HG03558 (cell line): ENCODE data around the gene CELF3.
"Not testable (repeated sequence)": the region's sequence is repeated elsewhere in the genome, so short reads cannot be mapped to it uniquely, and the experiment has no call there.

ENCODE experiments used
- ATAC-seq: cut with Tn5 transposase; IDR thresholded peaks from one replicate; pipeline ENCODE4 v1.9.1; 2021; ENCODE audit warnings: moderate number of reproducible peaks; ENCODE audit not compliant: unreplicated experiment; ENCODE audit errors: extremely low read depth

CELF3 gene

DNA sequence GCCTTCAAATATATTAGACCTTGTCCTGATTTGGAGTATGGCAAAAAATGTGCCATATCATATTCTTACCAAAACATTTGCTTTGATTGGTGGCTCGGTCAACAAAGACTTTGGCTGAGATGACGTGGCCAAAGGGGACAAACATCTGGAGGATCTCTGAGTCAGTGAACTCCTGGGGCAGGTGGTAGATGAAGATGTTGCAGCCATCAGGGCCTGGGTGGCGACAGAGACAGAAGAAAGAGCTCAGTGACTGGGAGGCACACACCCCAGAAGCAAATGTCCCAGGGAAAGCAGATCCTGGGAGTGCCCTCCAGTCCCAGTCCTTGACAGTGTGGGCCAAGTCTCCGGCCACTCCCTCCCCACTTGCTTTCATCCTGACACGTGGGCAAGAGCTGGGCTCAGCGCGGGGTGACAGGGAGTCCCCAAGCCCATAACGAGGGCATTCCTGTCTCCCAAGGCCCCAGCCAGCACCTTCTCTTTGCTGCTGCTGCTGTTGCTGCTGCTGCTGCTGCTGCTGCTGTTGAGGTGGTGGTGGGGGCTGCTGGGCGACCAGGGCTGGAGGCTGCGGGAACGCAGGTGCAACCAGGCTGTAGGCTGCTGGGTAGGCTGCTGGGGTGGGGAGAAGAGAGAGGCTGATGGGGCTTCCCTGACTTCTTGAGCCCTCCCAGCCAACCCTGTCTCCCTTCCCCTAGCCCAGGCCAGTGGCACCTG is 10.7 kb downstream of the CELF3 start:
- ATAC-seq: no peak

DNA sequence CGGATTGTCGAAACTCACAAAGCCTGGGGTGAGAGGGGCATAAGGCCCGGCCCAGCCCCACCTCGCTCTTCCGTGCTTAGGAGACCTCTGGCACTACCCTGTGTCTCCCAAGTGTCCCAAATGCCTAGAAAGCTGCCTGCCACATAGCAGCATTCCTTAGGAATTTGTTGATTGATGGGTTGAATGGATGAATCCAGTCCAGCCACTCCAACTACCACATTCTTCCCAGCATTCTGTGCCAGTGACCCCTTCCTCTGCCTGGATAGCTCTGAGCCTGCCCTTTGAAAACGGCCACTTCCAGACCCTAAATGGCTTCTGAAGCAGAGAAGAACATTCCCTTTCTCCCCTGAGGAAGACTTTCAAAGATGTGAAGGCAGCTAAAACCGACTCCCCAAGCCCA is 11.5 kb downstream of the CELF3 start:
- no peak for ATAC-seq

DNA sequence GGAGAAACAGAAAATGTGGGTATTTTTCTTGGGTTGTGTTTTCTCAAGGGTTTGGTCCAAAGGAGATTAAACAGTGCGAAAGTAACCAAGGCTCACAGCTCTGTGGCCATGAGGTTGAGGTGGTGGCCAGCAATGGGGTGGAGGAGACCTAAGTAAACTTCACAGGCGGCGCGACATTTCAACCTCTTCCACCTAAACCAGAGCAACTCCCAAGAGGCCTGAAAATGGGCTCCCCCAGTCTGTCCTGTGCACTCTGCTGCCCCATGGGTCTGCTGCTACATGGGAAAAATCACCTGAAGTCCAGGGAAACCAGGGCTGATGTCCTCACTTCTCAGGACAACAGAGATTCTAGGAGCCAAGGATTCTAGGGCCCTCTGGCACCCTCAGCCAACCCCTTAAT is 12.4 kb downstream of the CELF3 start:
- no peak for ATAC-seq

DNA sequence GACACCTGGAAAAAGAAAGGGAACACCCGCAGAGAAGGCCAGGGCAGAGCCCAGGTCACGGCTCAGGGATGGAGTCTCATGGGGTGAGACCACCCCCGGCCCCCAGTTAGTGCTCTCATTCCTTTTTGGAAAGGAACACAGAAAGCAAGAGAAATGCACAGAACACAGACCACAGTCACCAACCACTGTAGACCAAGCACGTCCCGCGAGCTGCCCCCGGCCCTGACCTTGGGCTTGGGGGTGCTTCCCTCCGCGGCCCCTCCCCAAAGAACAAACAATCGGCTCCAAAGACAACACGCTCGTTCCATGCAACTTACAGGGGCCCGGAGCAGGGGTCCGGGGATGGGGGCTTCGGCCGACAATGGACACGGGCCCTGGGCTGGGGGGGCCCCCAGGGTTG is 12.8 kb downstream of the CELF3 start:
- ATAC-seq: no peak

DNA sequence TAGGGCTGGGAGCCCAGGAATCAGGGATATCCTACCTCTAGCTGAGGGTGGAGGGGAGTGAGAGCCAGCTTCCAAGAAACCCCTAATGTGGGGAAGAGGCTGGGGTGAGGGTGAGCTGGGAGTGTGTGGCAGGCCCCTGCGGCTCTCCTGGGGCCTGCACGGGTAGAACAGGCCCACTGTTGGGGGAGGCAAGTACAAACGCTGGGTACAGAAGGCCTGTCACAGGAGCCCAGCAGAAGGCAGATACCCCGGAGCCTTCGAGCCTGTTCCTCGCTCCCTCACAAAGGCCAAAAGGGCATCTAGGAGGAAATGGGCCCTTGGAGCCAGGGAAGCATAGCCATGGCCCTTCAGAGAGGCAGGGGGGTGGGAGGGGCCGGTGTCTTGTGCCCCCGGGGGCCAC is 13.7 kb downstream of the CELF3 start:
- ATAC-seq: no peak

DNA sequence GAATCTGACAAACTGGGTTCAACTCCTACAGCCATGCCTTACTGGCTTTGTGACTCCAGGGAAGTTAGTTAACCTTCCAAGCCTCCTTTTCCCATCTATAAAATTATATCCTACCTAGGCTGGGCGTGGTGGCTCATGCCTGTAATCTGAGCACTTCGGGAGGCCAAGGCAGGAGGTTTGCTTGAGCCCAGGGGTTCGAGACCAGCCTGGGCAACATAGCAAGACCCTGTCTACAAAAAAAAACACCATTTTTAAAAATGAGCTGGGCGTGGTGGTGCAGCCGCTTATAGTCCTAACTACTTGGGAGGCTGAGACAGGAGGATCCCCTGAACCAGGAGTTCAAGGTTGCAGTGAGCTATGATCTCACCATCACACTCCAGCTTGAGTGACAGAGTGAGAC is 15.1 kb downstream of the CELF3 start:
- no peak for ATAC-seq

DNA sequence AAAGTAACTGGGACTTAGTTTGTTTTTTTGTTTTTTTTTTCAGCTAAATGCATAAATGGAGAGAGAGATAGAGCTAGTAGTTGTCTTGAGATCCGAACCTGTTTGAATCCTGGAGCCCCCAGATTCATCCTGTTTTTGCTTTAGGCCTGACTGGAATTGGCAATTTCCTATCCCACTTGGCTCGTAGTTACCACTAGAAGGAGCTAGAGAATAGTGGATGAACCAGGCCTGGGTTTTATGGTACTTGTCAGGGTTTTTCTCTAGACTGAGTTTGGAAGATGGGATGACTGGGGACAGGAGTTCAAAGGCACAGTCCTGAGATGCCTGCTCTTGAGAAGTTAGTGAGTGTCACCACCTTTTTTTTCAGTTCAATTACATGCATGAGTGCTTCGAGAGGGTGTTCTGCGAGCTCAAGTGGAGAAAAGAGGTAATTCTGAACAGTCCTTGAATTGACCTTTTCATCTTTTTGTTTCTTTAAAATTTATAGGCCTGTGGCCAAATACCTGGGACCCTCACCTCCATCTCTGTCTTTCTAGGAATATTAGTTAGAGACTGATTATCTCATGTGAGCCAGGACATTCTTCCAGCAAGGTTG is 23.4 kb downstream of the CELF3 start:
- no peak for ATAC-seq

DNA sequence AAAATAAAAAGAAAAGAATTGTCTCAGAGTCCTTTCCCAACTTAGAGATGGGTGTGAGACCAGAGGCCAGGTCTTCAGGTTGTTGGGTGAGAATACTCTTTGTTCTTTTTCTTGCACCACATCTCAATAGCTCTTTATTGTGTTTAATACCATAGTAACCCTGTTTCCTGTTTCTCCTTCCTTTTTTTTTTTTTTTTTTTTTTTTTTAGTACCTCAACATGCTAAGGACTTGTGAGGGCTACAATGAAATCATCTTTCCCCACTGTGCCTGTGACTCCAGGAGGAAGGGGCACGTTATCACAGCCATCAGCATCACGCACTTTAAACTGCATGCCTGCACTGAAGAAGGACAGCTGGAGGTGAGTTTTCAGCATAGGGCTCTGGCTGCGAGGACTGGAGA is 24.4 kb downstream of the CELF3 start:
- no peak for ATAC-seq

DNA sequence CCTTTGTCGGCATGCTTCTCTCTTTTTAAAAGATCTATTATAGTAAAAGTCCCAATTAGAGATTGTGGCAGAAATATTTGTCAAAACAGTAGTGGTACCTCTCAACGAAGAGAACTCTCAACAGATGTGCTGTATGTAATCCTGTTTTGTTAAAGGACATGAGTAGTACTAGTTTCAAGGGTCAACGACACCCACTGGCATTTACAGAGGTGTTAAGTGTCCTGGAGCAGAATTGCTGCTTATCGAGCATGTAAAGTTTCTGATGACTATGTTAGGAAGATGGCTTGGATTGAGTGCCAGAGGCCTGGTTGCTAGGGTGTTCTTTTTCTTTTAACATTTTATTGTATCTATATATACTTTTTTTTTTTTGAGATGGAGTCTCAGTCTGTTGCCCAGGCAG is 27.1 kb downstream of the CELF3 start:
- ATAC-seq: no peak

DNA sequence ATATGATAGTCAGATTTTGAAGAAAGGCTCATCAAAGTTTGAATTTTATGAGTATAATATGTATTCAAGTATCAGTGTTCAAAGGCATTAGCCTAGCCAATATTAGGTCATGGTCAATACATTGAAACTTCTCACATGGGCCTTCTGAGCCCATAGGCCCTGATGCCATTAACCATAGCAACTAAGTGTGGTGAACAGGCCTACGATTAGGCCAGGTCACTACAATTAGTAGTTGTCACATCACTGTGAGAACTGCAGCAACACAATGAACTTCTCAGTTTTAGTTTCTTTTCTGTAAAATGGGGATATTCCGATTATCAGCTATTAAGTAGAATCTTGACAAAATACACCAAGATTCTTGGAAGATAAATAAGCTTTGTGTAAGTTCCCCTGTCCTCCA is 30.0 kb downstream of the CELF3 start:
- no peak for ATAC-seq

DNA sequence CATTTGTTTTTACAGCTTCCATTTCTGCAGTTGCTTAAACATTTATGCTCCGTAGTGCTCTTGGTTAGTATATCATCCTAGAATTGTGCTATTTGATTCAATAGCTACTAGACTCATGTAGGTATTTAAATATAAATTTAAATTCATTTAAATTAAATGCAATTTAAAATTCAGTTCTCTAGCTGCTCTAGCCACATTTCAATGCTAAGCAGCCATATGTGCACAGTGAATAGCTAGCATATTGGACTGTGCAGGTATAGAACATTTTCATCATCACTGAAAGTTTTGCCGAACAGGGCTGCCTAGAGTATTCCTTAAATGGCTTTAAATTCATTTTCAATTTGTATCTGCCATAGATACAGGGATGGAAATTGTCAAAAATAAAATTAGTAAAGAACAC is 32.5 kb downstream of the CELF3 start:
- no peak for ATAC-seq

DNA sequence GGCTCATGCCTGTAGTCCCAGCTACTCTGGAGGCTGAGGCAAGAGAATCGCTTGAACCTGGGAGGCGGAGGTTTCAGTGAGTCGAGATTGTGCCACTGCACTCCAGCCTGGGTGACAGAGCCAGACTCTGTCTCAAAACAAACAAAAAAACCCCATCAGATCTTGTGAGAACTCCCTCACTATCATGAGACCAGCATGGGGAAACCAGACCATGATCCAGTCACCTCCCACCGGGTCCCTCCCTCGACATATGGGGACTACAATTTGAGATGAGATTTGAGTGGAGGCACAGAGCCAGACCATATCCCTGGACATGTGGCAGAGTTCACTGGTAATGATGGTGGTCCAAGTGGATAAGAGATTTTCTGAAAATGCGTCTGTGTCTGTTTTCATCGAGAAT is 33.7 kb downstream of the CELF3 start:
- not testable (repeated sequence) for ATAC-seq

DNA sequence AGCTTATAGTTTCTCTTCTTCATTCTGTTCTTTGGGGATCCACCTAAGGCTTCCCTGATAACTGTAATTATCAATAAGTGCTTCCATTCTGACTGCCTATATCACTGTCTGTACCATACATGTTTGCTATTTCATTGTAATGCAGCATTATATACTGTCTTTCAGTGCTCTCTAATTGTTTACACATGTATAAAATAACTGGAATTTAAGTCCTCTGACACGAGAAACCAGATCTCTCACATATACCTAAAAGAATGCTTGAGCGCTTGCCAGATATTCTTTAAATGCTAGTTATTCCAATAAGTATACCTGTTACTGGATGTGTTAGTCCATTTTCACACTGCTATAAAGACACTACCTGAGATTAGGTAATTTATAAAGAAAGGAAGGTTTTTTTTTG is 34.7 kb downstream of the CELF3 start:
- ATAC-seq: no peak

DNA sequence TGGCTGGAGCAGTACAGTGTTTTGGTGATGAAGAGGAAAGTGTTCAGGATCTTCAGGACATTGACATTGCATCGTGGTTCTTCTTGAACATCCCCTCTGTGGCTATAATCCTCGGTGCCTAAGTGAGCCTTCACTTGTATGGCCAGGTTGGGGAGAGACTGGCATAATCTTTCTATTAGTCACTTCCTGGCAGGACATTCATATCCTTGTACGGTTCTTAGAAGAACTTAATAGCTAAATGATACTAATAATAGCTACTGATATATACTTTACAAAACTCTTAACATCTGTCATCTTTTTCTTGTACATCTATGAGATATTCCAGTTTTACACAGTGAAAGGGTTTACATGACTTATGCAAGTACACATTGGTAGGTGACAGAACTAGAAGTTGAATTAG is 35.8 kb downstream of the CELF3 start:
- ATAC-seq: no peak

DNA sequence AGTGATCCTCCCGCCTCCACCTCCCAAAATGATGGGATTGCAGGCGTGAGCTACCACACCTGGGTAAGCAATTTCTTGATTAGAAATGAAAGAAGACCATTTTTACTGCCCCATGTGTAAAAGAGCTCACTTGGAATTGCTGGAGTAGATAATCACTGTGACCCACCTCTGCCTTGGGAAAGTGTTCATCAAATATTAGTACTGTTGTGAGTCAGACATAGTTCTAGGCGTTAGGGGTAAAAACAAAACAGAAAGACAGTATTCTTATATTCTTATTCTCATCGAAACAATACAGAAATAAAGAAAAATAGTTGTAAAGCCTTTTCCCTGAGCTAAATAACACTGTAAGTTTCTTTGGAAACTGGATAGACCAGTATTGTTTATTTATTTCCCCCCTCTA is 36.2 kb downstream of the CELF3 start:
- no peak for ATAC-seq

DNA sequence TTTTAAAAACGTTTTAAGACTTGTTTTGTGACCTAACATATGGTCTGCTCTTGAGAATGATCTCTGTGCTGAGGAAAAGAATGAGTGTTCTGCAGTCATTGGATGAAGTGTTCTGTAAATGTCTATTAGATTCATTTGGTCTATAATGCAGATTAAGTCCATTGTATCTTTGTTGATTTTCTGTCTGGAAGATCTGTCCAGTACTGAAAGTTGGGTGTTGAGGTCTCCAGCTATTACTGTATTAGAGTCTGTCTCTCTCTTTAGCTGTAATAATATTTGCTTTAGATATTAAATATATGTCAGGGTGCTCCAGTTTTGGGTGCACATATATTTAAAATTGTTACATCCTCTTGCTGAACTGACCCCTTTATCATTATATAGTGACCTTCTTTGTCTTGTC is 43.2 kb downstream of the CELF3 start:
- no peak for ATAC-seq

DNA sequence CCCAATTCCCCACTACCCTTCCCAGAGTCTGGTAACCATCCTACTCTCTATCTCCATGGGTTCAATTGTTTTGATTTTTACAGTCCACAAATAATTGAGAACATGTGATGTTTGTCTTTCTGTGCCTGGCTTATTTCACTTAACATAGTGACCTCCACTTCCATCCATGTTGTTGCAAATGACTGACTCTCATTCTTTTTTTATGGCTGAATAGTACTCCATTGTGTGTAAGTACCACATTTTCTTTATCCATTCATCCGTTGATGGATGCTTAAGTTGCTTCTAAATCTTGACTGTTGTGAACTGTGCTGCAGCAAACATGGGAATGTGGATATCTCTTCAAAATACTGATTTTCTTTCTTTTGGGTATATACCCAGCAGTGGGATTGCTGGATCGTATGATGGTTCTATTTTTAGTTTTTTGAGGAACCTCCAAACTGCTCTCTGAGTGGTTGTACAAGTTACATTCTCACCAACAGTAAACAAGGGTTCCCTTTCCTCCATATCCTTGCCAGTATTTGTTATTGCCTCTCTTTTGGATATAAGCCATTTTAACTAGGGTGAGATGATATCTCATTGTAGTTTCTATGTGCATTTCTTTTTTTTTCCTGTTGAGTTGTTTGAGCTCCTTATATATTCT is 46.4 kb downstream of the CELF3 start:
- not testable (repeated sequence) for ATAC-seq

DNA sequence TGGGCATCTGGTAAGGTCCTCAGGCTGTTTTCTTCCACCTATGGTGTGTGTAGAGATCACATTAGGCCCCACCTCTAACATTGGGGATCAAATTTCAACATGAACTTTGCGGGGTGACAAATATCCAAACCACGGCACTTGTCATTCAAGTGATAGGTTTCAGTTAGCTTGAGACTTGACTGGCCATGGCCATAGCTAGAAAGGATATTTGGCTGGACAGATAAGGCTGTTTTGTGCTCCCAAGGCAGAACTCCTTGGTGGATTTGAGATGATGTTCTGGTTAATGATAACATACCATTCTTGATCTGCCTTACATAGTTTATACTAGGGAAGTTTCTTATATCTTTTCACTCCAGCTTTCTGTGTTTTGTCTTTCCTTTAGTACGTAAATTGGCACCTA is 48.5 kb downstream of the CELF3 start:
- no peak for ATAC-seq

DNA sequence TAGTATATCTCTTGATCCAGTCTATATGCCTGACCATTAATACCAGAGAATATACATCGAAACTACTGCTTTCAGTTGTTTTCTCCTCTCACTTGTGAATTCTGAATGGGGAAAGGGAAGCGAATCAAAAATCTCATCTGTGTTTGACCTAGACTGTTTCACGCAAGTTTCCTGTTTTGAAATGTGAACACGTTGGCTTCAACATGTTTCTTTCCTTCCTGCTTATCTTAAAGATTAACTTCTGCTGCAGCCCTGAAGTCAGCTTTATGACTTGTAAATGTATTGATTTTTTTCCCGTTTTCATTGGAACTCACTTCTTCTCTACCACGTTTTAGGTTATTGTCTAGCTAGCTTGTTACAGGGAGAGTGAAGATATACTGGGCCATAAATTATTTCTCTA is 54.9 kb downstream of the CELF3 start:
- ATAC-seq: no peak

DNA sequence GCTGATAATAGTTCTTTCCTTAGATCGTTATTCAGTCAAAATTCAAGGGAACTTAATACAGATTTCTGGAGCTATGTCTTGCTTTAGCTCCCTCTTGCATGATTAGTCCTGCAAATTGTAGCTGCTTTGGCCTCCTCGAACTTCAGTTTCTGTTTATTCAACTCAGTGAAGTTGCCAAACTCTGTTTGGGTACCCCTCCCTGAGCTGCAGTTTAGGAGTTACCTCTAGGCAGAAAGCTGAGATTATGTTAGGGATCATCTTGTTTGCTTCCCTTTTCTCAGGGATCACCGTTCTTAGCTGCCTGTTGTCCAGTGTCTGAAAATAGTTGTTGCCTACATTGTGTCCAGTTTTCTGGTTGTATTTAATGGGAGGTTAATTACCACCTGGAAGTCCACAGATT is 61.2 kb downstream of the CELF3 start:
- ATAC-seq: no peak

DNA sequence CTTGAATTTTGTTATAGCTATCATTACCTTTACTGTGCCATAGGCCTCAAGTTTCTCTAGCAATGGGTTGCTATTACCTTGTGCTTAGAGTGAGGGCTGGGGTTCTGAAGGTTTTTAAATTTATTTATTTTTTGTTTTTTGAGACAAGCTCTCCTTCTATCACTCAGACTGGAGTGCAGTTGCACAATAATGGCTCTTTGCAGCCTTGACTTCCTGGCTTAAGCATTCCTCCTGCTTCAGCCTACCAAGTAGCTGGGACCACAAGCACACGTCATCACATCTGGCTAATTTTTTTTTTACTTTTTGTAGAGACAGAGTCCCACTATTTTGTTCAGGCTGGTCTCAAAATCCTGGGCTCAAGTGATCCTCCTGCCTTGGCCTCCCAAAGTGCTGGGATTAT is 63.2 kb downstream of the CELF3 start:
- no peak for ATAC-seq
